Activated CD8-positive, alpha-beta T cell treated with anti-CD3 and anti-CD28 coated beads for 36 hours (primary cell): ENCODE results near the gene ARHGAP5. TPM values are rescaled to one million over a fixed set of nuclear protein-coding genes. Genes with fewer than 3 reads are reported as not detected.

Experiments
- ATAC-seq: fragments of 200-7000 bp; cut with Tn5 transposase; one replicate; pipeline ENCODE4 v1.10.0; 2021; ENCODE audit warnings: mild to moderate bottlenecking, moderate library complexity
- CTCF ChIA-PET: fragments of 350-600 bp; sonication (Branson Sonifier 250); formaldehyde crosslinking; loops from one replicate; lab custom pipeline; 2021; ENCODE audit warnings: antibody characterized with exemption; lab: Charles Lee
- POLR2A ChIA-PET: fragments of 350-600 bp; sonication (Branson Sonifier 250); formaldehyde crosslinking; loops from one replicate; lab custom pipeline; 2021; ENCODE audit warnings: antibody characterized with exemption; lab: Charles Lee
- DNase-seq: peaks from one replicate; pipeline ENCODE4 v3.0.0-alpha.2; 2020
- H3K27ac Mint-ChIP-seq: one replicate; pipeline ENCODE4 v1.8.0; 2021; ENCODE audit warnings: mild to moderate bottlenecking, mixed read lengths
- H3K27me3 Mint-ChIP-seq: one replicate; pipeline ENCODE4 v1.8.0; 2021; ENCODE audit warnings: mixed read lengths
- H3K36me3 Mint-ChIP-seq: one replicate; pipeline ENCODE4 v1.8.0; 2021; ENCODE audit warnings: low read depth, mixed read lengths
- H3K4me1 Mint-ChIP-seq: one replicate; pipeline ENCODE4 v1.8.0; 2021; ENCODE audit warnings: low read depth, mixed read lengths
- H3K4me3 Mint-ChIP-seq: one replicate; pipeline ENCODE4 v1.8.0; 2021; ENCODE audit warnings: mild to moderate bottlenecking, moderate library complexity, mixed read lengths
- H3K9me3 Mint-ChIP-seq: one replicate; pipeline ENCODE4 v1.8.0; 2021; ENCODE audit warnings: mixed read lengths
- intact Hi-C: fragments of 100-400 bp; cut with micrococcal nuclease; formaldehyde crosslinking; loops from one replicate; pipeline ENCODE4 v1.10.0; 2022
- total RNA-seq, 2 experiments: library from RNA; stranded (reverse); gene quantifications; one replicate each; pipeline ENCODE4 v1.2.3, GENCODE V29; 2021
- TF ChIP-seq, protein P1 (sequence below): fragments of 200-600 bp; IDR thresholded peaks from one replicate; pipeline ENCODE4 v1.8.0; 2022; ENCODE audit warnings: antibody characterized with exemption, mild to moderate bottlenecking

The ARHGAP5 gene
- total RNA-seq, 2 experiments from 2014 or later: 32.5 to 36.0 TPM

DNA sequence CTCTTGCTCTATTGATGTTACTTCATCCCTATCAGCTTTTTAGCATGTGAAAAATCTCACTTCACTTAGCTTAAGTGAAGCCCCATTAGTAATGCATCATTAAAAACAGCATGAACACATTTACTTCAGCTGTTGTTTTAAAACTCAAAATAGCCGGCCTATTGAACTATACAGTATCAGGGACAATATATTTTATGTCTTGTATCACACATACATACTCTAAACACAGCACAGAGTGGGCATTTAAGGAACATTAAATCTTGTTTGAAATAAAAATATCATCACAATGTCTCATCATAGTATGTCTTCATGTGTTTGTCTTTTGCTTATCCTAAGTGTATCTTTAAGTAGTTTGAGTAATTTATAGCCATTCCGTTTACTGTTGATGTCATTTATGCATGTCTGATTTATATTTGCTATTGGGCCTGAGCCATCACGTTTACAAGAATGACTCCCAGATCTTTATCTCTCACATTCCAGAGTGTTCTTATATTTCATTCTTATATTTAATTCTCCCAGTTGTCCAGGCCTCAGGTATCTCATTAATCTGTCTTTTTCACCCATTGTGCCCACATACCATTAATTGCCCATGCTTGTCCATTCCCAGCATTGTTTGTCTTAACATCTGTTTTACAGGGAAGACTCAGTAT is 57.5 kb downstream of the ARHGAP5 start:
- ATAC-seq (no peak), DNase-seq (no peak)
- CTCF ChIA-PET: no interaction called here

GRCh38 chr14:32136027-32136825 is 59.1 kb downstream of the ARHGAP5 start:
- no peak for ATAC-seq
- no peaks in the 10 kb centered on the region for H3K4me1 Mint-ChIP-seq
- H3K9me3 Mint-ChIP-seq: peaks cover 11% of the 10 kb centered on the region
- no peak overlapping the region for H3K27ac Mint-ChIP-seq
- peaks cover 44% of the 10 kb centered on the region for H3K36me3 Mint-ChIP-seq
- POLR2A ChIA-PET: no interaction called here
- intact Hi-C loops: no loop called here
- H3K27me3 Mint-ChIP-seq: no peaks in the 10 kb centered on the region
- DNase-seq: no peak
- CTCF ChIA-PET: no interaction called here
- TF ChIP-seq, protein P1, sequence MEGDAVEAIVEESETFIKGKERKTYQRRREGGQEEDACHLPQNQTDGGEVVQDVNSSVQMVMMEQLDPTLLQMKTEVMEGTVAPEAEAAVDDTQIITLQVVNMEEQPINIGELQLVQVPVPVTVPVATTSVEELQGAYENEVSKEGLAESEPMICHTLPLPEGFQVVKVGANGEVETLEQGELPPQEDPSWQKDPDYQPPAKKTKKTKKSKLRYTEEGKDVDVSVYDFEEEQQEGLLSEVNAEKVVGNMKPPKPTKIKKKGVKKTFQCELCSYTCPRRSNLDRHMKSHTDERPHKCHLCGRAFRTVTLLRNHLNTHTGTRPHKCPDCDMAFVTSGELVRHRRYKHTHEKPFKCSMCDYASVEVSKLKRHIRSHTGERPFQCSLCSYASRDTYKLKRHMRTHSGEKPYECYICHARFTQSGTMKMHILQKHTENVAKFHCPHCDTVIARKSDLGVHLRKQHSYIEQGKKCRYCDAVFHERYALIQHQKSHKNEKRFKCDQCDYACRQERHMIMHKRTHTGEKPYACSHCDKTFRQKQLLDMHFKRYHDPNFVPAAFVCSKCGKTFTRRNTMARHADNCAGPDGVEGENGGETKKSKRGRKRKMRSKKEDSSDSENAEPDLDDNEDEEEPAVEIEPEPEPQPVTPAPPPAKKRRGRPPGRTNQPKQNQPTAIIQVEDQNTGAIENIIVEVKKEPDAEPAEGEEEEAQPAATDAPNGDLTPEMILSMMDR: no peak
- no peak overlapping the region for H3K4me3 Mint-ChIP-seq

More for the DNA sequence above, 57.5 kb downstream of the ARHGAP5 start:
- no peaks in the 10 kb centered on the region for H3K4me1 Mint-ChIP-seq
- peaks cover 11% of the 10 kb centered on the region for H3K9me3 Mint-ChIP-seq
- no peaks in the 10 kb centered on the region for H3K27me3 Mint-ChIP-seq
- H3K27ac Mint-ChIP-seq: no peak overlapping the region
- H3K4me3 Mint-ChIP-seq: no peak overlapping the region
- POLR2A ChIA-PET: interaction anchor here (0.6 kb wide), 1 partner anchor 1446 kb away, joined by 3 read pairs; no protein-coding TSS in a partner anchor
- intact Hi-C loops: no loop called here
- peaks cover 40% of the 10 kb centered on the region for H3K36me3 Mint-ChIP-seq
- TF ChIP-seq, protein P1: no peak

DNA sequence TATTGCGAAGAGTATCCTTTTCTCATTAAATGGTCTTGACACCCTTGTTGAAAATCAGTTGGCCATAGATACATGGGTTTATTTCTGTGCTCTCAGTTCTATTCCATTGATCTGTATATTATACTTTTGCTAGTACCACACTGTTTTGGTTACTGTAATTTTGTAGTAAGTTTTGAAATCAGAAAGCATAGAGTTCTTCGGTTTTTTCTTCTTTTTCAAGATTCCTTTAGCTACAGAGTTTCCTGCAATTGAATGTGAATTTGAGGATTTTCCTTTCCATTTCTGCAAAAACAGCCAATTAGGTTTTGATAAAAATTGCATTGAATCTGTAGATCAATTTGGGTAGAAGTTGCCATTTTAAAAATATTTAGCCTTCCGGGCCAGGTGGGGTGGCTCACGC is 60.2 kb downstream of the ARHGAP5 start:
- Mint-ChIP-seq H3K27me3 (no peaks in the 10 kb centered on the region), H3K9me3 (peaks cover 11% of the 10 kb centered on the region), H3K27ac (no peak overlapping the region), H3K4me1 (no peaks in the 10 kb centered on the region), H3K4me3 (no peak overlapping the region), H3K36me3 (peaks cover 34% of the 10 kb centered on the region)
- DNase-seq (no peak), ATAC-seq (no peak)
- intact Hi-C loops: no loop called here
- CTCF ChIA-PET: no interaction called here
- TF ChIP-seq, protein P1: no peak
- POLR2A ChIA-PET: no interaction called here

GRCh38 chr14:32137892-32138291 is 60.8 kb downstream of the ARHGAP5 start:
- intact Hi-C loops: no loop called here
- ATAC-seq (no peak), DNase-seq (no peak)
- Mint-ChIP-seq H3K4me1 (no peaks in the 10 kb centered on the region), H3K36me3 (peaks cover 35% of the 10 kb centered on the region), H3K4me3 (no peak overlapping the region), H3K9me3 (peaks cover 11% of the 10 kb centered on the region), H3K27me3 (no peaks in the 10 kb centered on the region), H3K27ac (no peak overlapping the region)
- ChIA-PET CTCF (no interaction called here), POLR2A (no interaction called here)
- TF ChIP-seq, protein P1: no peak

DNA sequence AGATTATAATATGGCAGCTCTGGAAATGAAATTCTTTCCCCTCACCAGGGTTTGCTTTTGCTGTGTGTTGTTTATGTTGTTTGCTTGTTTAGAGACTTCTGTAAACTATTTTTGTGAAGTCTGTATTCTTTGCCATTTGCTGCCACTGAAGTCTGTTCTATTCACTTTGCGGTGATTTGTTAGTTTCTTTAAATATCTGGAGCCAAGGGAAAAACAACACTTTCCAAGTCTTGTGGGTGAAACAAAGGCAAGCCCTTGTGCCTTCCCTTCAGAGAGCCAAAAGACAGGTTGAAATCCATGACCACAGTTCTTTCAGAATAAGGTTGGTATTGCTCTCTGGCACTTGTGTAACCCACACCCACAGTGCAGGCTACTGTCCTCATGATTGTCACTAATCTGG is 65.2 kb downstream of the ARHGAP5 start:
- ChIA-PET CTCF (no interaction called here), POLR2A (no interaction called here)
- DNase-seq (no peak), ATAC-seq (no peak)
- intact Hi-C loops: no loop called here
- TF ChIP-seq, protein P1: no peak
- Mint-ChIP-seq H3K36me3 (peaks cover 15% of the 10 kb centered on the region), H3K4me1 (no peaks in the 10 kb centered on the region), H3K4me3 (no peak overlapping the region), H3K9me3 (peaks cover 6% of the 10 kb centered on the region), H3K27me3 (no peaks in the 10 kb centered on the region), H3K27ac (no peak overlapping the region)
